GM10248 (cell line): Measurements from ENCODE around the gene BIK.

Experiments
- CTCF ChIA-PET: fragments of 300-600 bp; sonication (Branson Sonifier 250); formaldehyde crosslinking; extraction: SDS; loops from one replicate; lab custom pipeline; 2021; ENCODE audit warnings: antibody characterized with exemption; lab: Yijun Ruan, JAX
- POLR2A ChIA-PET: fragments of 350-650 bp; sonication (Branson Sonifier 250); formaldehyde crosslinking; extraction: SDS; loops from one replicate; lab custom pipeline; 2020; ENCODE audit warnings: antibody characterized with exemption; lab: Yijun Ruan, JAX
- DNase-seq: peaks from one replicate; pipeline ENCODE4 v3.0.0; 2012; ENCODE audit errors: extremely low spot score
- TF ChIP-seq, protein P1 (sequence below): IDR thresholded peaks from 2 replicates; pipeline ENCODE4 v1.5.1; 2012; ENCODE audit warnings: mild to moderate bottlenecking, low read depth; ENCODE audit errors: extremely low read depth, missing control alignments, control extremely low read depth

Gene BIK

DNA sequence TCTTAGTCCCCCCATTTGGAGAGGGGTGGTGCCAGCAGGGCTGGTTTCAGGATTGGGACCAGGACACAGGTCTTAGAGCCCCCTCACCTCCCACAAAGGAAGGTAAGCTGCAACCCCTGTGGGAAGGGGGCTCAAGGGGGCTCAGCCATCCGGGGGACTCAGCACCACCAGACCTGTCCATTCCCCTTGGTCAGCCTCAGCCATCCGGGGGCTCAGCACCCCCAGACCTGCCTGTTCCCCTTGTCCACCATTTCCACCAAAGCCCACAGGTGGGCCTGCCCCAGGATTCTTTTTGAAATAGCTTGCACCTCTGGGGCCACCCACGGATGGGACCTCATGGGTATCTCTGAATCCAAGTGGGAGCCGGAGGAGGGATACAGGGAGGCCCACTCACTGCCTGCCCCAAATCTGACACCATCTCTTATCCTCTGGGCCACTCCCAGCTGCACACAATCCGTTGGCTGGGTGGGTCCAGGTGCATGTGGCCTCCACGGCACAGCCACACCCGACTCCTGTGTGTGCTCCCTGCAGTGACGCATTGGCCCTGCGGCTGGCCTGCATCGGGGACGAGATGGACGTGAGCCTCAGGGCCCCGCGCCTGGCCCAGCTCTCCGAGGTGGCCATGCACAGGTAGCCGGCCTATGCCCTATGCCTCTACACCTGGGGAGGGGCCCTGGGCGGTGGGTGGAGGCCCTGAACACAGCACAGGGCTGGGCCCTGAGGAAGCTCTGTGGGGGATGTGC, 16.8 kb downstream of the BIK start:
- no peak for DNase-seq
- CTCF ChIA-PET: interaction anchor here (1.6 kb wide), 1 partner anchor 8 kb away, joined by 5 read pairs; no protein-coding TSS in a partner anchor
- TF ChIP-seq, protein P1, sequence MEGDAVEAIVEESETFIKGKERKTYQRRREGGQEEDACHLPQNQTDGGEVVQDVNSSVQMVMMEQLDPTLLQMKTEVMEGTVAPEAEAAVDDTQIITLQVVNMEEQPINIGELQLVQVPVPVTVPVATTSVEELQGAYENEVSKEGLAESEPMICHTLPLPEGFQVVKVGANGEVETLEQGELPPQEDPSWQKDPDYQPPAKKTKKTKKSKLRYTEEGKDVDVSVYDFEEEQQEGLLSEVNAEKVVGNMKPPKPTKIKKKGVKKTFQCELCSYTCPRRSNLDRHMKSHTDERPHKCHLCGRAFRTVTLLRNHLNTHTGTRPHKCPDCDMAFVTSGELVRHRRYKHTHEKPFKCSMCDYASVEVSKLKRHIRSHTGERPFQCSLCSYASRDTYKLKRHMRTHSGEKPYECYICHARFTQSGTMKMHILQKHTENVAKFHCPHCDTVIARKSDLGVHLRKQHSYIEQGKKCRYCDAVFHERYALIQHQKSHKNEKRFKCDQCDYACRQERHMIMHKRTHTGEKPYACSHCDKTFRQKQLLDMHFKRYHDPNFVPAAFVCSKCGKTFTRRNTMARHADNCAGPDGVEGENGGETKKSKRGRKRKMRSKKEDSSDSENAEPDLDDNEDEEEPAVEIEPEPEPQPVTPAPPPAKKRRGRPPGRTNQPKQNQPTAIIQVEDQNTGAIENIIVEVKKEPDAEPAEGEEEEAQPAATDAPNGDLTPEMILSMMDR: no peak
- POLR2A ChIA-PET: no interaction called here

DNA sequence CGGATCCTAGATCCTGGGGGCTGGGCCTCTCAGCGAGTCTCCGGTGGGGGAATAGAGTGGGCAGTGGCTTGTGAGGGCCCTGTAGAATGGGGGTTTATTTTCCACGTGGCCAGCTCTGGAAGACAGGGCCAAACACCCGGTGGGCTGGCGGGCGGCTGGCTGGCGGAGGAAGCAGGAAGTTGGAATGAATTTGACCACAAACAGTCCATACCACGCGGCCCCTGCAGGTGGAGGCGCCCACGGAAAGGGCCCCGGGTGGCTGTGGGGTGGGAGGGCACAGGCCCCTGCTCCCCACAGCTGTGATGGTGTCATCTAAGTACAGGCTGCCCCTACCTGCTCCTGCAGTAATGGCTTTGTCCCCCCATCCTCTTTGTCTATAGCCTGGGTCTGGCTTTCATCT, 17.6 kb downstream of the BIK start:
- CTCF ChIA-PET: no interaction called here
- TF ChIP-seq, protein P1: no peak
- POLR2A ChIA-PET: no interaction called here
- DNase-seq: no peak

DNA sequence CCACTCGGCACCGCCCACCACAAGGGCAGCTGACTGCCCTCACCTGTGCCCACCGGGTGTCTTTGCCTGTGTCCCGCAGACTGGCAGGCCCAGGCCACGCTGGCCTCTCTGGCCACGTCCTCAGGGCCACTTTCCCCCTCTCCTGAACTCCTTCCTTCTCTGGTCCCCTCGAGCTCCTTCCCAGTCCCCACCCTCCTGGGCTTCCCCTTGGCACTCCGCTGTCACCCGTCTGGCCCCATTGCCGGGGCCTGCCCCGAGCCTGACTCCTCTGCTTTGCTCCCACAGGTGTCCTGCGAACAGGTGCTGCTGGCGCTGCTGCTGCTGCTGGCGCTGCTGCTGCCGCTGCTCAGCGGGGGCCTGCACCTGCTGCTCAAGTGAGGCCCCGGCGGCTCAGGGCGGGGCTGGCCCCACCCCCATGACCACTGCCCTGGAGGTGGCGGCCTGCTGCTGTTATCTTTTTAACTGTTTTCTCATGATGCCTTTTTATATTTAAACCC, 18.4 kb downstream of the BIK start:
- peak; percentile 59 for DNase-seq
- TF ChIP-seq, protein P1: no peak
- ChIA-PET POLR2A (no interaction called here), CTCF (no interaction called here)

DNA sequence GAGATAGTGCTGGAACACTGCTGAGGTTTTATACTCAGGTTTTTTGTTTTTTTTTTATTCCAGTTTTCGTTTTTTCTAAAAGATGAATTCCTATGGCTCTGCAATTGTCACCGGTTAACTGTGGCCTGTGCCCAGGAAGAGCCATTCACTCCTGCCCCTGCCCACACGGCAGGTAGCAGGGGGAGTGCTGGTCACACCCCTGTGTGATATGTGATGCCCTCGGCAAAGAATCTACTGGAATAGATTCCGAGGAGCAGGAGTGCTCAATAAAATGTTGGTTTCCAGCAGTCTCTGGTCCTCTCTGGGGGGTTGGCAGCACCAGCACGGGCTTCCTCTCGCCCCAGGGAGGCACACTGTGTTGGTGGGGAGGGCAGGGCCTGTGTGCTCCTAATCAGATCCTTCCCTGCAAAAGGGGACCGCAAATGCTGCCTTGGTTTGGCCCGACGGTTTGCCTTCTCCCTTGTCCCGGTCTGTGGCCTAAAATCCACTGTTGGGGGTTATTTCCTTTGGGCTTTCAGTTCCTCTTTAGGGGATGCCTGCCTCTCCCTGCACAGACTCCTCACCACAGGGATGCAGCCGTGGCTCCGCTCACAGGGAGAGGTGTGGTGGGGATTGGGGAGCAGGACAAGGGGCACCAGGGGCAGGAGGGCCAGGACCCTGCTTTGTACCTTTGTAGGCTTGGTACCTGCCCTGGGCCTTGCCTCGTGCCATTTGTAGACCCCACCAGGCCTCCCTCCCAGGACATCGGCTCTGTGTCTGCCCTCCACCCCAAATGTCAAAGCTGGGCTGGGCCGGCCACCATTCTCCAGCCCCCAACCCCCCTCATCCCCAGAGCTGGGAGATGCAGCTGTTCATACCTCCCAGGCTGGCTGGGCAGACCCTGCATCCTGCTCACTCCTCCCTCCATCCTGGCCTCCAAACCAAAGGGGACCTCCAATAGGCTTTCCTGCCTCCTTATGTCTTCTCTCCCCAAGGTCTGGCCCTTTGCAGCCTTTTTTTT, 19.2 kb downstream of the BIK start:
- ChIA-PET CTCF (interaction anchor here (1.0 kb wide), 1 partner anchor 11 kb away, joined by 4 read pairs; no protein-coding TSS in a partner anchor), POLR2A (interaction anchor here (0.7 kb wide), 1 partner anchor 357 kb away, joined by 5 read pairs; no protein-coding TSS in a partner anchor)

DNA sequence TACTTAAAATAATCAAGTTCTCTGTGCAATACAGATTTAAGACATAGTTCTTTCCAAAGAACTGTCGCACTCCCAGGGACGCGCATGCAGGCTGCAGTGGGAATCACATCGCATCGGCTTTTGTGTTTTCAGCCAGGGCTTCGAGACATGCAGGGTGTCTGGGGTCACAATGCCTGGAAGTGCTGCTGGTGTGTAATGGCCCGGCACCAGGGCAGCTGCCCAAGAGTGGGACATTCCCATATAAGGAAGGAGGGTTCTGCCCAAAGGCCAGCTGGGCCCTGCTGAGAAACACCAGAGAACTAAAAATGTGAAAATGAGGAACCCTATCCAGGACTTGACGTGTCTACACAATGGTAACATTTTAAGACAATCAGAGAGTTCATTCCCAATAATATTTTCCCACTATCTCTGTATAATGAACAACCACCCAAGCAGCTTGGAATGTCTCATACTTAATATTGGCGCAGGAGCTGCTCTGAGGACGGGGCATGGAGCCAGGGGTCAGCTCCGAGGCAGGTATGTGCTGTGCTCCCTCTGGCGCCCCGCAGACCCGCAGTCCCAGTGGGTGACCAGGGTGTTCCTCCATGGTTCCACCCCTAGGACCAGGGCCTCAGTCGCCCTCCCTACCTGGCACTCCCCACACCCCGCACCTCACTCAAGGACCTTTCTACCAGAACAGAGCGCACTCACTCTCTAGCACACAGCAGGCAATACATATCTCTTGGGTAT, 21.4 kb downstream of the BIK start:
- CTCF ChIA-PET: interaction anchor here (2.0 kb wide), 1 partner anchor 56 kb away, joined by 4 read pairs; the partner anchor contains the start of gene TTLL12
- POLR2A ChIA-PET: no interaction called here
- DNase-seq: no peak
- TF ChIP-seq, protein P1: no peak

More for the DNA sequence above, 19.2 kb downstream of the BIK start:
- TF ChIP-seq, protein P1: no peak
- no peak for DNase-seq
